Measurements from ENCODE around the gene CDC27.
"Not testable (repeated sequence)": the region's sequence is repeated elsewhere in the genome, so short reads cannot be mapped to it uniquely, and the experiment has no call there.

The CDC27 gene

DNA sequence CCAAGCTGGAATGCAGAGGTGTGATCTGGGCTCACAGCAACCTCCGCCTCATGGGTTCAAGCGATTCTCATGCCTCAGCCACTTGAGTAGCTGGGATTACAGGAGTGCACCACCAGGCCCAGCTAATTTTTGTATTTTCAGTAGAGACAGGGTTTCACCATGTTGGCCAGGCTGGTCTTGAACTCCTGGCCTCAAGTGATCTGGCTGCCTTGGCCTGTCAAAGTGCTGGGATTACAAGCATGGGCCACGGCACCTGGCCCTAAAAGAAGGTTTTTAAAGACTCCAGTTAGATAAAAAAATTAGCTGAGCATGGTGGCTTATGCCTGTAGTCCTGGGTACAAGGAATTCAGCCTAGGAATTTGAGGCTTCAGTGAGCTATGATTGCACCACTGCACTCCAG, 62.3 kb downstream of the CDC27 start:
- DNase-seq, result not testable (repeated sequence)

DNA sequence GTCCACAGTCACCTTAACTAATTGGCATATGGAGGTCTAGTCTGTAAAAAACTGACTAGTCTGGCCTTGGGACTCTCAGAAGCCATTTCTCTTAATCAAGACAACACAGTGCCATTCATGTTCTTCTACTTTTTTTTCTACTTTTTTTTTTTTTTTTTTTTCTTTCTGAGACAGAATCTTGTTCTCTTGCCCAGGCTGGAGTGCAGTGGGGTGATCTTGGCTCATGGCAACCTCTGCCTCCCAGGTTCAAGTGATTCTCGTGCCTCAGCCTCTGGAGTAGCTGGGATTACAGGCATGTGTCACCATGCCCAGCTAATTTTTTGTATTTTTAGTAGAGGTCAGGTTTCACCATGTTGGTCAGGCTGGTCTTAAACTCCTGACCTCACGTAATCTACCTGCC, 65.8 kb downstream of the CDC27 start:
- DNase-seq, result not testable (repeated sequence)

DNA sequence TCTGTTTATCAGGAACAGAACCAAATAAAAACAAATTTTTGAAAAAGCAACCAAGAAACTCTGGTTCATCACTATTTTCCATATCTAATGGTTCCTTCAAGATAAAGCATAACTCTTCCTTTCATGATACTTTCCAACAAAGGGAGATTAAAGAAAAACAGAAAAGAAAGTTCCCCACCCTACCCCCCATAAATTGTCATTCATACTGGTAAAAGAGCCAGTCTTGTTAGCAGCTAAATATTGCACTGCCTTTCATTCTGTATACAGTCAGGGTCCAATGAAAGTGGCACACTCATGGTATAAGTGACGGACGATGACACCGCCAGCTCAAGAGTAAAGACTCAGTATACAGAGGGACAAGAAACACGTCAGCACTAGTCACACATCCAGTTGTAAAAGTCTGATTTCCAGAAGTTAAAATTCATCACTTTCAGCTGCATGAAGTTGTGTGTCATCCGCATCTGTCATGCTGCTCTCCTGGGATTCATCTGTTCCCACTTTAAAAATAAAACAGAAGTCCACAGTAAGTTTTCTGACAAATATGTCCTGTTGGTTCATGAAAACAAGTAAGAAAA, 68.5 kb downstream of the CDC27 start:
- DNase-seq, result peak; percentile 58

DNA sequence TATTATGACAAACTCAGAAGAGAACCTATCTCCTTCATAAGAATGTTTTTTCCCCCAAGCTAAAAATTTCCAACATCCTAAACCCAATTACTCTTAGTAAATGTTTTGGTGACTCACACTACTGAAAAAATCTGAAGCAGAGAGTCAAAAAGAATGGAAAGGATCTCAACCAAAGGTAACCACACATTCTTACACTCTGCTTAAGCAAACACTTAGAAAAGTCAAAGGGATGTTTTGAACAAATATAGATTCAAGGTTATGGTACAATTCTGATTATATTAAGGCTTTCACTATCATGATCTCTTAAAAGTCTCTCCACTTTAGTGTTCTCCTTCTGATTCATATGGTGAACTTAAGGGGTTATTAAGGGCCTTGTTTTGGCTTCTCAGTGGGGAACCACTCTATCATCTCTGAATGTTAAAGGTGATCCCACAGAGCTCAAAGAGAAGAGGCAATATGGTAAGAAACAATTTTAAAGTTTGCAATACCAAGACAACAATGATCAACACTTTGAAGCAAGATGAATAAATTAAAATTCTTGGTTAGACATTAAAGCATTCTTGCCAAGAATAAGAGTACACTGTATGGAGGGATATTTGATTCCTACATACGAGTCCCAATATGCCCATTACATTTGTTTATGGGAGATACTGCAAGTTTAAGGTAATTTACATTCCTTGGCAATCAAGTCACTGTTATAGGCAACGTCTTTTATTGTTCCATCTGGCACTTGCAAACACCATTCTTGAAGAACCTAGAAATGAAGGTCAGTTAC, 69.2 kb downstream of the CDC27 start:
- peak; percentile 76 for DNase-seq

DNA sequence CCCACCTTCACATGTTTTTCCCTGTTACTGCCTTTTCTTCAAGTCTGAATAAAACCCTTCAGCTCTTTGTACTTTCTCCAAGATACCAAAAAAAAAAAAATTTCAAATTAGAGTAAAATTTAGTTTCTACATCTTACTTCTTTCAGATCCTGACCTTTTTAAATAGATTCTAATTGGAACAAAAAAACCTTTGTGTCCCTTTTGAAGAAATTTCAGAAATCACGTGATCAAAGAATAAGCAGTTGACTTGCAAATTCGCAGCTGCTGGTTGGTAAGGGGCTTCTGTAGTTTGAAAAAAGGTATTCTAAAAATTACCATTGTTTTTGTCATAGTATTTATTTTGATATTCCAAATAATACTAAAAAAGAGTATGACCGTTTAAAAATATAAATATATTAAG, 71.7 kb downstream of the CDC27 start:
- DNase-seq, result no peak

DNA sequence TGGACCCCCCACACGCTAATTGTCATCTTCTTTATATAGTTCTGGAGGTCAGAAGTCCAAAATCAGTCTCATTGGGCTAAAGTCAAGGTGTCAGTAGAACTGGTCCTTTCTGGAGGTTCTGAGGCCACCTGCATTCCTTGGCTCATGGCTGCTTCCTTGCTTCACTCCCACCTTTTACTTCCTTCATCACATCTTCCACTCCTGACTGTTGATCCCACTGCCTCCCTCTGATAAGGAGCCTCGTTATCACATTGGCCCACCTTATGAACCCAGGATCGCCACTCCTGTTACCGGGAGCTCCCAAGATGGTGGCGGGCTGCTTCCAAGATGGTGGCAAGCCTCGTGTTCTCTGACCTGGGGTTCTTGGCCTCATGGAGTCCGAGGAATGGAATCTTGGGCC, 83.0 kb downstream of the CDC27 start:
- DNase-seq, result no peak

- DNase-seq, result not testable (repeated sequence)
Measured at GRCh38 chr17:47105246-47105645, 83.8 kb downstream of the CDC27 start.

GRCh38 chr17:47102914-47103313, 86.2 kb downstream of the CDC27 start:
- DNase-seq, result no peak

DNA sequence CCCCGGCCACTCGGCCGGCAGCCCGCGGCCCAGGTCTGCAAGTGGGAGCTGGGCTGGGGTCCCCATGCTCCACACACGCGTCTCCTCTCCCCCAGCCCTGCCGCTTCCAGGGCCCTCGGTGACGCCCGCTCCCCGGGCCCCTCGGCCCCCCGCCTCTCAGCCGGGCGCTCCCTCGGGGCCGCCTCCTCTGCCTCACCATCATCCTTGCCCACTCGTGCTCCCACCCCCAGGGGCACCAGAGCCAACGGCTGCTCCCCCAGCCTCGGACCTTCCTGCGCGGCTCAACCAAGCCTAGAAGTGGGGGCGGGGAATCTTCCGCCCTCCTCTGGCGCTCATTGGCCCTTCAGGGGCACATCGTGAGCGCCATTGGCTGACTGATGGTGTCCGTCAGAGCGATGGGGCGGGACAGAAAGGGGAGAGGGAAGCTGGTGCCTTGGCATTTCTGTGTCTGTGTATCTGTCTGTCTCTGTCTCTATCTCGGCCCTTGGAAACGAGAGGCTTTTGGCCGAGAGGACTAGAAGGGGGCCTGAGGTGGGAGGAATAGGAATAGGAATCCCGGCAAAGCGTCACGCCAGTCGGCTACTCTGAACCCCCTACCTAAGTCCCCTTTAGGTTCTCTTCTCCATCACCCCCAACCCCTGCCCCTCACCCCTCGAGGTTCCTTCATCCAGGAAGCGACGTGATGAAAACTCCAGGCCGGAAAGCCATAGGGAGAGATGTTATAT, 88.9 kb downstream of the CDC27 start:
- DNase-seq, result peak; percentile 90

GRCh38 chr17:47099451-47099986, 89.6 kb downstream of the CDC27 start:
- no peak for DNase-seq

- no peak for DNase-seq
Measured at GRCh38 chr17:47096343-47096742, 92.8 kb downstream of the CDC27 start.

- DNase-seq, result no peak
Measured at GRCh38 chr17:47095268-47095667, 93.8 kb downstream of the CDC27 start.

GRCh38 chr17:47087093-47087492, 102.0 kb downstream of the CDC27 start:
- DNase-seq, result no peak

GRCh38 chr17:47085736-47086135, 103.4 kb downstream of the CDC27 start:
- DNase-seq, result no peak

- DNase-seq, result no peak
Measured at GRCh38 chr17:47078801-47079200, 110.3 kb downstream of the CDC27 start.

DNA sequence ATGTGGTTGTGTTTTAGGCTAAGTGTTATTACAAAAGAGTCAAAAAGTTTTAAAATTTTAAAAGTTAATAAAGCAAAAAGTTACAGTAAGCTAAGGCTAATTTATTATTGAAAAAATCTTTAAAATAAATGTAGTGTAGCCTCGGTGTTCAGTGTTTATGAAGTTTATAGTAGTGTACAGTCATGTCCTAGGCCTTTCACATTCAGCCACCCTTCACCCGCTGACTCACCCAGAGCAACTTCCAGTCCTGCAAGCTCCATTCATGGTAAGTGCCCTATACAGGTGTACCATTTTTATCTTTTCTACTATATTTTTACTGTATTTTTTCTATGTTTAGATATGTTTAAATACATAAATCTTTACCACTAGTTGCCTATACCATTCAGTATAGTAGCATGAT, 111.5 kb downstream of the CDC27 start:
- DNase-seq, result peak; percentile 17

GRCh38 chr17:47076171-47076570, 112.9 kb downstream of the CDC27 start:
- DNase-seq, result peak; percentile 79

- DNase-seq, result not testable (repeated sequence)
Measured at GRCh38 chr17:47074361-47074760, 114.7 kb downstream of the CDC27 start.

- not testable (repeated sequence) for DNase-seq
Measured at GRCh38 chr17:47073629-47074028, 115.5 kb downstream of the CDC27 start.

- DNase-seq, result peak; percentile 78
Measured at GRCh38 chr17:47072886-47073285, 116.2 kb downstream of the CDC27 start.

DNA sequence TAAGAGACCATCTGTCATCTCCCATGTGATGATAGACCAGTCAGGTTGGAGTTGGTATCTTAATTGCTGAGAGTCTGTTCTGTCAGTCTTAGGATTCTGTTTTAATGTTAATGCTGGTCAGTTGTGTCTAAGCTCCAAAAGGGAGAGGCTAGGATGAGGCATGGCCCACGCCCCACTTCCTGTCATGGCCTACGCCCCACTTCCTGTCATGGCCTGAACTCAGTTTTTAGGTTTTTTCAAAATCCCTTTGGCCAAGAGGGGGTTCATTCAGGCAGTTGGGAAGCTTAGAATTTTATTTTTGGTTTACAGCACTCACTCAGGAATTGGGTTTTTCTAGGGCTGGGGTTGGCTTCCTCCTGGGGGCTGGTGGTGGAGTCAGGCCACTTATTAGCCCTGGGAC, 117.9 kb downstream of the CDC27 start:
- not testable (repeated sequence) for DNase-seq

DNA sequence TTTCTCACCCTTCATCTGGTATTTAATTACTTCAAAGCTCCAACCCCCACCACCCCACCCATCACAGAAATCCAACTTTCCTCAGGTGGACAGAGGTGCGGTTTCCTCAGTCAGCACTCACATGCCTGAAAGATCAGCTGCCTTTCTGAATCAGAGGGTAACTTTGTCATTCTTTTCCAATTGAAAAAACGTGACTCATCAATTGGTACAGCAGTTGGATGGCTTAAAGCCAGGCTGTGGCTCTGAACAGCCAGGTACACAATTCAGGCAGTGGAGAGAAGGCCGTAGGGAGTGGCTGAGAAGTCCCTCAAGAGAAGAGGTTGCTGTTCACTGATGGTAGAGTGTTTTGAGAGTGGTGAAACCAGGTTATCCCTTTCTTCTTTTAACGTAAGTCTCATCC, 118.8 kb downstream of the CDC27 start:
- peak; percentile 44 for DNase-seq
